GM21717 (cell line): ENCODE data around the gene ANOS1.
A peak's percentile ranks its signal among the peaks of the same experiment; 100 is the strongest.
"Not testable (repeated sequence)": the region's sequence is repeated elsewhere in the genome, so short reads cannot be mapped to it uniquely, and the experiment has no call there.

Experiments used
- ATAC-seq: cut with Tn5 transposase; IDR thresholded peaks from one replicate; pipeline ENCODE4 v1.9.1; 2021; ENCODE audit warnings: mild to moderate bottlenecking, moderate library complexity; ENCODE audit not compliant: unreplicated experiment

ANOS1 gene, protein sequence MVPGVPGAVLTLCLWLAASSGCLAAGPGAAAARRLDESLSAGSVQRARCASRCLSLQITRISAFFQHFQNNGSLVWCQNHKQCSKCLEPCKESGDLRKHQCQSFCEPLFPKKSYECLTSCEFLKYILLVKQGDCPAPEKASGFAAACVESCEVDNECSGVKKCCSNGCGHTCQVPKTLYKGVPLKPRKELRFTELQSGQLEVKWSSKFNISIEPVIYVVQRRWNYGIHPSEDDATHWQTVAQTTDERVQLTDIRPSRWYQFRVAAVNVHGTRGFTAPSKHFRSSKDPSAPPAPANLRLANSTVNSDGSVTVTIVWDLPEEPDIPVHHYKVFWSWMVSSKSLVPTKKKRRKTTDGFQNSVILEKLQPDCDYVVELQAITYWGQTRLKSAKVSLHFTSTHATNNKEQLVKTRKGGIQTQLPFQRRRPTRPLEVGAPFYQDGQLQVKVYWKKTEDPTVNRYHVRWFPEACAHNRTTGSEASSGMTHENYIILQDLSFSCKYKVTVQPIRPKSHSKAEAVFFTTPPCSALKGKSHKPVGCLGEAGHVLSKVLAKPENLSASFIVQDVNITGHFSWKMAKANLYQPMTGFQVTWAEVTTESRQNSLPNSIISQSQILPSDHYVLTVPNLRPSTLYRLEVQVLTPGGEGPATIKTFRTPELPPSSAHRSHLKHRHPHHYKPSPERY

DNA sequence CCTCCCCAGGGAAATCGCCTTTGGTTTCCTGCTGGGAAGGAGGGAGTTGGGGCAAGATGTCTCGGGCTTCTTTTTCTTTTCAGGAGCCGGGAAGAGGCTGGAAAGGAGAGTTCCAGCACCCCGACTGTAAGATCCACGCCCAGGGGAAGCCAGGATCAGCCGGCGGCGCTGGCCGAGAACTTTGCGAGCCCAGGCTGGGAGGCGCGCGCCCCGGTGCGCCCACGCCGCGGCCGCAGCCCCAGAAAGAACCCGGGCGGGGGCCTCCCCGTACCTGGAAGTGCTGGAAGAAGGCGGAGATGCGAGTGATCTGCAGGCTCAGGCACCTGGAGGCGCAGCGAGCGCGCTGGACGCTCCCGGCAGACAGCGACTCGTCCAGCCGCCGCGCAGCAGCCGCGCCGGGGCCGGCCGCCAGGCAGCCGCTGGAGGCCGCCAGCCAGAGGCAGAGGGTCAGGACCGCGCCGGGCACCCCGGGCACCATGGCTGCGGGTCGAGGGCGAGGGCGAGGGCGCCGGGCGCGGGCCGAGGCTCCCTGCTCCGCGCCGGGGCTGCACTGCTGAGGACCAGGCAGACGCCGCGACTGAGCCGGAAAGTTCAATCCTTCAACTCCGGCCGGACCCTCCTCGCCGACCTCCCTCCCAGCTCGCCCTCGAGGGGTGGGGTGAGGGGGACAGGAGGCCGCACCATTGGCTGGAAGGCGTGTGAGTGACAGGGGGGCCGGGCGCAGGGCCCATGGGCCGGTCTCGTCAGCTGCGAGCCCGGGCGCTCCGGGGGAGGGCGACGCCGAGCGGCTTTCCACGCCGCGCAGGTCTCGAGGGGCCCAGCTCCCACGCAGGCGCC, at the start of gene ANOS1:
TSS of gene ANOS1 (minus strand) at position 579 of the 837 bp plus-strand sequence. CDS start at position 478, 101 bp downstream.
- no peak for ATAC-seq

DNA sequence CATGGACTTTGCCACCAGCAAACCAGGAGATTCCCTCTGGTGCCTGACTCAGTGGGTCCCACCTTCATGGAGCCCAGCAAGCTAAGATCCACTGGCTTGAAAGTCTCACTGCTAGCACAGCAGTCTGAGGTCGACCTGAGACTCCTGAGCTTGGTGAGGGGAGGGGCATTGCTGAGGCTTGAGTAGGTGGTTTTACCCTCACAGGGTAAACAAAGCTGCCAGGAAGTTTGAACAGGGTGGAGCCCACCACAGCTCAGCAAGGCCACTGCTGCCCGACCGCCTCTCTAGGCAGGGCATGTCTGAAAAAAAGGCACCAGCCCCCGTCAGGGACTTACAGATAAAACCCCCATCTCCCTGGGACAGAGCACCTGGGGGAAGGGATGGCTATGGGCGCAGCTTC, 41.2 kb upstream of the ANOS1 start:
- no peak for ATAC-seq

DNA sequence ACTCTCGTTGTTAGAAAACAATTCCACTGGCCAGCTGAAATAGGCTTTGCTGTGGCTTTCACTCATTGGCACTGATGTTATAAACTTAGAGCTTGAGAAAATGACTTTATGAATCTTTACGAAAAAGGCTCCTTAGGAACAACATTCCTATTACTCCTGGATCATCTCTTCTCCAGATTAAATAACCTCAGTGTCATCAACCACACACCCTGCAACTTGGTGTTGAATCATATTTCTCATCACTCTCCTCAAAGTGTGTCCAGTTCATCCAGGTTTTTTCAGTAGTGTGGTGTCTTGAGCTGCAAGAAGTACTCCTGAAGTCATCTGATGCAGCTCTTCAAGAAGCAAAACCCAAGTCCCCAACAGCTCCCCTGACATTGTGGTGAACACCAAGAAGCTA, 28.1 kb upstream of the ANOS1 start:
- ATAC-seq, result no peak

DNA sequence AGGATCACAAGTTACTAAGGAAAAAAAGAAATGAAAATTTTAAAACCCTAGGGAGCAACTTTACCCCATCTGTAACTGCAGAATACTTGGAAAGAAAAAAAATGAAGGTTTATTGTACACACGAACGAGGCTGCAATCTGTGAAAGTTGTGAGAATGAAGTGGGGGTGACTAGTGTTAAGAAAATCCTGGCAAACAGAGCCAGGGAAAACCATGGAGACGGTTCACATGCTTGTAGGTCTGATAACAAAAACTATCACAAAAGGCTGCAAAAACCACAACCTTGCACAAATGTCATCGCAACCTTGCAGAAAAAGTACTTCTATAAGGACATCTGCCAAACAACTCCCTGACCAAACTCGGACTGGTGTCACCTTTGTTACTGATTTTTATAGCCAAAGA, 26.8 kb upstream of the ANOS1 start:
- not testable (repeated sequence) for ATAC-seq

DNA sequence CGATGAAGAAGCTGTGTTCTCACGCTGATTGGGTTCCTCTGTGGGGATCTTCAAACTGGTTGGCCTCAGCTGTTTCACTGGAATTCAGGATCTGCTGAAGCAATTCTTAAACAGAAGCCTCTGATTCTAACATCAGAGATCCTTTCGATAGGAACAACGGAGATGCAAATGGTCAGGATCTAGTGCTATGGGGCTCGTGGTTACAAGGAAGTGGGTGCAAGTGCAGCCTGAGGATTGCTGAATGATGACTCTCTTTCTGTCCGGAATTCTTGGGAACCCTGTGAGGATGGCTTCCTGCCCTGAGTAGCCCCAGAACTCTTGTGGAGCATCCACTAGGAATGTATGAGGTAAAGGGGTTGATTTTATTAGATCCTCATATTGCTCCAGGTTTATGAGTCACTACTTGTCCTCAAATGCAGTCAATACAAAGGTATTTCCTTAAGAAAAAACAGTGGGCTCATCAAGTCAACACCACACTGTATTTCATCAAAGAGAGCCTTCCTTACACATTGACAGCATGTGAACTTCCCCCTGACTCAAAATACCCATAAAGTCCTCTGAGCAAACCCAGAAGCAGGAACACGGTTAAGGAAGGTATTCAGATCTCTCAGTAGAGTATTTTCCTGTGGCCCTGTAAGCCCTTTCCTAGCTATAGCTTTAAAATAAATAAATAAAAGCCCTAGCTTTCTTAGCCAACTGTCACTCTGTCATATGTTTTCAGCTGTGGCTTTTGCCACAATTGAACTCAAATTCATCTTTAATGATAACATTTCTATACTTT, 25.9 kb upstream of the ANOS1 start:
- not testable (repeated sequence) for ATAC-seq

DNA sequence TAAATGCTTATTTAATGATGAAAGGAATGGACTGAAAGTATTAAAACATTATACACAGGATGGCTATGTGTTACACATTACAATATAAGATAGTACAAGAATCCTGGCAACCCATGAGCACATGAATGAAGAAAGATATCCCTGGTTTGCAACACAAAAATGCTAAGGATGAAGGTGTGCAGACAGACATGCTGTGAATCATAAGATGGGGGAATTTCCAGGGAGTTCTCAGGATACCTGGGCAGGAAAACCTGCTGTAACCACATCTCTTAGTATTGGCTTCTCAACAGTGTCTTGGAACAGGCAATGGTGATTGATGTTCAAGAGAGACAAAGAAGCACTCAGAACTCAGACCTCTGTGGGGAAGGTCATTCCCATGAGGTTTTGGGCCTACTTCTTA, 23.9 kb upstream of the ANOS1 start:
- no peak for ATAC-seq

DNA sequence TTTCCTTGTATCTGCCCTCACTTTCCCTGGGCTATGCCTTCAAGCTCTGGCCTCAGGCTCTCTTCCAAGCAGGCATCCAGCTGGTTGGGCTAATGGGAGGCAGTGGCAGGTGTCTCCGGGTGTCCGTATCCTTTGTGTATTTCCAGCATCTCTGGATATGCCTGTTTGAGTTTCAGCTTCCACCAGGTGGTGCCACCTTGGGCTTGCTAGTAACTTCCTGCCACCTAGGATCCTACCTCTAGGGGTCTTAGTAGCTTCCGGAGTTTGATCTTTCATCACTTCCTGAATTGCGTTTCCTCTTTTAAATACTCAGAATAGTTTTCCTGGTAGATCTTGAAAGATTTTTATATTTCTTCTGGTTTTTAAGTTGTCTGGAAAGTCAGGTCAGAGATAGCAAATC, 23.2 kb upstream of the ANOS1 start:
- no peak for ATAC-seq

DNA sequence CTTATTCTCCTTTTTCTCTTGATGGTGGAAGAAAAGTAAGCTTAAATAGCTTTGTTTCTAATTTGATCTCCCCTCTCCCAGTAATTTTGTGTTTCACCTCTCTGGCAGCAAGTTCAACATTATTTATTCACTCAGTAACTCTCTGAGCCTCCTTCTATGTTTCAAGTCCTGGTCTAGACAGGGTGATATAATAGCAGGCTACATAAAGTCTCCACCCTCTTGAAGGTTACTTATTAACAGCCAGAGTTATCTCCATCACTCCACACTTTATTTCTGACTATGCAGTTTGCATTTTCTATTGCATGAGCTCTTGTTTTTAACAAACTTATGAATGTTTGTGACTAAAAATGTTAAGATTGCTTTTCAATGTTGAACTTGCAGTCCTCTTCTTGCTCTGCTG, 17.8 kb upstream of the ANOS1 start:
- no peak for ATAC-seq

DNA sequence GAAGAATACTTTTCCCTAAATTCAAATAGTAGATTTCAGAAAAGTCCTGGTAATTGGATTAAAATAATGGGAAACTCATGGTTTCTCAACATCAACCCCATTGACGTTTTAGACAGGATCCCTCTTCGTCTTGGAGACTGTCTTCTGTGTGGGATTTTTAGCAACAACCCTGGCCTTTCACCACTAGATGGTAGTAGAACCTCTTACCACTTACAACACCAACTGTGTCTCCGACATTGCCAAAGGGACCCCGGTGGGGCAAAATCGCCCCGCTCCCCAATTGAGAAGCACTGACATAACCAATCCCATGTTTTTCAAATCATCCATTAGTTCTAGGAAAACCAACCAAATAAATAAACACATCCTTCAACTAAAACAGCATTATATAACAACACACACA, 16.9 kb upstream of the ANOS1 start:
- ATAC-seq, result no peak

DNA sequence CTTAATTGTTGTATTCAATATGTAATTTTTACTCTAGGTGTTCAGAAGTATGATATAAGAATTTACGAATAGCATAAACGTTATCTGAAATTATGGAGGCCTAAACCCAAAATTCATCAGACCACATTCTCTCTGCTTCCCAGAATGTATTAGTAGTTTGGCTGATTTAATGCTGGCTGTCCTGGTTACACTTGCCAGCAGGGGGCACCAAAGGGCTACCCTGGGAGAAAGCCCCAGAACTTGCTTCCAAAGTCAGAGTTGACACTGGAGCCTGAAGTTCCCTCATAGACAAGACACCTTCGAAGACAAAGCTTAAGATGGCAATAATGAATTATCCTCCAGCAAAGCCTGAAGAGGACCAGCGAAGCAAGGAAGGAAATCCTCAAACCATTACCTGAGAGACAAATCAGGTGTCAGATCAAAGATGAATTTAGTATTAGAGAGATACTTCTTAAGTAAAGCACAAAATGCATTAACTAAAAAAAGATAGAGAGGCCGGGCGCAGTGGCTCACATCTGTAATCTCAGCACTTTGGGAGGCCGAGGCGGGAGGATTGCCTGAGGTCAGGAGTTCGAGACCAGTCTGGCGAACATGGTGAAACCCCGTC, 11.3 kb upstream of the ANOS1 start:
- peak; percentile 62 for ATAC-seq

DNA sequence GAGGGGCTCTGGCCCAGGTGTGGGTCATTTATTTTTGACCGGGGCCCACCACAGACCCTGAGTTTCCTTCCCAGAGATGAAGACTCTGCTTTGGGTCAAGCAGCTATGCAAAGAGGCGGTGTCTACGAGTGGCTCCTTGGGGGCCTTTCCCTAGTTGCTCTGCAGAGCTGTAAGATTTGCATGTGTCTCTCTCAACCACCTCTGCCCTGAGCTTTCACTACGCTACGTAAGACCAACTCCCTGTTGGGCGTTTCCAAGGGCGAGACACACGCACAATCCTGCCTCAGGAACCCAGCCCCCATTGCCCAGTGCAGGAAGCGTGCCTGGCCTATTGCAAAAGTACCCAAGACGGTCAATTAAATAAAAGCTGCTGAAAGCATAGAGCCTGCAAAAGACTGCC, 10.0 kb upstream of the ANOS1 start:
- ATAC-seq, result no peak

DNA sequence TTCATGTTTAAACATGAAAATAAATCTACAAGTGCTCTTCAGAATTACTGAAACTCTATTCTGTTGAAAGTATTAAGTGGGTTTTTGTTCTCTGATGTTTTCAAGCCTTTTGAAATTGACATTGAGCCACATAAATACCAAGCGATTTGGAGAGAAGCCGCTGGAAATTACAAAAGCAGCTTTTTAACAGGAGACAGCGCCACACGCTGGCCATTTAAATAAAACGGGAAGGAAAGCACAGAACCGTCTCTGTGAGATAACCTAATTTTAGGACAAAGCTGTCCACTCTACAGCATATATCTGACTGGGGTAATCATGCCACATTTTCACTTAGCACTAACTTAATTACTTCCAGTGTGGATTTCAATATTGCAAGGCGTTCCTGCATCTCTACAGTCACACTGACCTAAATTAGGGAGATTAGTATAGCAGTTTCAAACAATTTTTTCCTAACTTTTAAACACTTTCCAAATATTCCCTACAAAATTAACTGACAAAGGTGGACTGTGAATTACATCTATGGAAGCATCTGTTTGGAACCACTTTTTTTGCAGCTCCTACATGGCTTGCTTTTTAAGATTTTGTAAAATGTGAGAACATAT, 6.8 kb upstream of the ANOS1 start:
- no peak for ATAC-seq

DNA sequence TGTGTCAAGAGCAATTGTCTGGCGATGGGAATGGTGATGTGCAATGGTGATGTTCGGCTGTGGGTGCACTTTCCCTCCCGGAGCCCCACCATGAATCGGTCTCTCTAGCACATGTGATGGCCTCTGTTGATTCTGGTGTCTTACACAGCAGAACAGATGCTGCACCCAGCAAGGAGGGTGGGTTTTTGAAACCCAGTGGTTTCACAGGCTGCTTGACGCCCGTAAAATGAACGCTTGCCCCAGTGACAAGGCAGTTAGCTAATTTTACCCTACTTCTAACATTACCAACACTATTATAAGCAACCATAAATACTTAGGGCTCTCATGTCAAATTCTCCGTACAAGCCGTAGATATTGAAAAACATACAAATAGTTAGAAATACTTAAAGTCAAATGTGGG, 5.9 kb upstream of the ANOS1 start:
- no peak for ATAC-seq

DNA sequence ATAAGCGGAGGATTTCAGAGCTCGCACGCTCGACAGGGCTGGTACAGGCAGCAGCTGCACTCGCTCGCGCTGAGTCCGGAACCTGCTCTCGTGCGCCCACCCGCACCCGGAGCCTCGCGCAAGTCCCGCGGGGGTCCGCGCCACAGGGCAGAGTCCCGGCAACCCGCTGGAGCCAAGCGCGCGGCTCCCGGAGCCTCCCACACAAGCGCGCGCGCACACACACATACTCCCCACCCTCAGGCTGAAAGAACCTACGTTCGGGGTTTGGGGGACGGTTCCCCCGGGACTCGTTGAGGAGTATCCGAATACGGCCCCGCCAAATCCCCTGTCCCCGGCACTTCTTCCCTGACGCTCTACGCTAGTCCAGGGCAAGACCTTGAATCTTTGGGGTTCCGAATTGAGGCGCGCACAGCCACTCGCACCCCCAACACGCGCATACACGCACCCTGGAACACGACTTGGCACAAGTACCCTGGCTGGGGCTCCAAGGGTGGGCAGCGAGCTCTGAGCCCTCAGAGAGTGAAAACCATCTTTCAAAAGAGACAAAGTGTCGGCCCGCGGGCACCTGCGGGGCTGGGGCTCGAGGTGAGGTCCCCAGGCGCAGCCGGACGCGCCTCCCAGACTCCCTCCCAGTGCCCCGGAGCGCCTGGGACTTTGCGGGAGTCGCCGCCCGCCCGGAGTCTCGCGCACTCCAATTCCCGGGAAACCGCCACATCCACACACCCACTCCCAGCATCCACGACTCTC, 952 bp downstream of the ANOS1 start:
- ATAC-seq, result no peak

DNA sequence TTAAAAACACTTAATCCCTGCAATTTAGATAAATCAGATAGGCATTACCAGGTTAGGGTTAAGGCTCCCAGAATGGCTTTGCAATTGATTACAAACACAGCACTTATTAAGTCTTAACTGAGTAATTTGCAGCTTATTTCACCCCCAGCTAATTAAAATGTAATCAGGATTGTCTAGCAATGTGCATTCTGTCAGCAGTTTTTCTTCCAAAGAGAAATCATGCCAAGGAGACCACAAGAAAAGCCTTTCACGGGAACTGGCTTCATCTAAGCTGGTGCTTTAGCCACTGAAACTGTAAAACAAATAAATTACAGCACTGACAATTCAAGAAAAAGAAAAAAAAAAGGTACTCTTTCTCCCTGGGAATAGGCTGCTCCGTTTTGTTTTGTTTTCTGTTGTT, 2.1 kb downstream of the ANOS1 start:
- no peak for ATAC-seq

DNA sequence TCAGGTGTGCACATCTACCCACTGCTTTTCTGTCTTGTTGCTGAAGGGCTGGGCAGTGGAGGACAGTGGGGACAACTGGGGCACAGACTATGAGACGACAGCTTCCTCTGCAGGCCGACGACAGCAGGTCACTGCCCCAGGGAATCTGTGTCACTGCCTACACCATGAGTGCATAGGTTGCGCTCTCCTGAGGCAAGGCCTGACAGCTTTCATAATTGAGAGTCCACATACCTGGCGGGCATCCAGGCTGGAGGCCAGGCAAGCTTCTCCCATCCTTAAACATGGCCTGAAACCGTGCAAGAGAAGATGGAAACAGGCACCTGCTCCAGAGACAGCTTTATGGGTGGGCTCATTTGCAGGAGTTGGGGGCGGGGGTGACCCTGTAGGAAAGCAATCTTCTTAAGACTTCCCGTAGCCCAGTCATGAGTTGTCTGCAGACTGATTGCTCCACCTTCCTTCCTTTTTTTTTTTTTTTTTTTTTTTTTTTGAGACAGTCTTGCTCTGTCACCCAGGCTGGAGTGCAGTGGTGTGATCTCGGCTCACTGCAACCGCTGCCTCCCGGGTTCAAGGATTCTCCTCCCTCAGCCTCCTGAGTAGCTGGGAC, 2.9 kb downstream of the ANOS1 start:
- ATAC-seq, result no peak

DNA sequence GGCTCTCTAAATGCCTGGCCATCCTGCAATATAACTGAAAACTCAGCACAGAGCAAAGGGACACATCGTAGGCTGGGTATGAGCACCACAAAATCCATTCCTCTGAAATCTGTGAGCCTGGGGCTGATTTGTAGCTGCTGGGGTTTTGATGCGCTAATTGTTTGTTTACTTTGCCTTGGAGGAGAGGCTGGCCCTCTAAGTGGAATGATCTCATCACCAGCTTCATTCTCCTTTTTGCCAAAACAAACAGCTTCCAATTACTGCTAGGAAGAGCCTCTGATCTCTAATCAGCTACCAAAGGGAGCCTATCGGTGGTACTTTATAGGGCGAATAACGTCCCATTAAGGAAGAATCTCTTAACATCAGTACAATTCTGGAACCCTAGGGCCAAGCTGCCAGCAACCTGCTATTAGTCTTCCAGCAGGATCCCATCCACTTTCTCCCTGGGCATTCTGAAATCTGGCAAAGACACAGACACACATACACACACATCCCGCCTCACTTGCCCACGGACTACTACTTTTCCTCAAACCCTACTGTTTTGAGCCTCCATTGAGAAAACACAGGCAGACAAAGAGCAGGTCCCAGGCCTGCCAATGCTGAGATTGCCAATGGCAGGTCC, 5.8 kb downstream of the ANOS1 start:
- ATAC-seq, result no peak

DNA sequence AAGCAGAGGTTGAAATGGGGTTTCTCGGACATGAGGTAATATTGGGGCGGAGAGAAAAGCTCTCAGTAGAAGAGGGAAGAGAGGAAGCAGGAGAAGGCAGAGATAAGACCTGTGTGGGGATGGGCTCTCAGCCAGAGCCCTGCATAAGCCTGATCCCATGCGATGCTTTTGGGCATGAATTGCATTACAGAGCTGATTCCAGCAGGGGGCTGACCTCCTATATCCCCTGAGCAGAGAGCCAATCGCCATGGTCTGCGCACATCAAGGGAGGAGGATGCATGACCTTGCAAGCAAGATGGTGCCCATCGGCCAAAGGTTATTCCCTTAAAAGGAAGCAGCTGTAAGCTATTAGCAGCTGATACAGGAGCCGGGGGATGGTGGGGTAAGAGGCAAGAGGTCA, 7.6 kb downstream of the ANOS1 start:
- ATAC-seq, result no peak
